Midbrain (tissue), 1 donor: Measurements from ENCODE around the gene USP25.

Source experiments
- DNase-seq: peaks from one replicate; lab custom pipeline; 2025; lab: John Stamatoyannopoulos, UW

USP25 gene

DNA sequence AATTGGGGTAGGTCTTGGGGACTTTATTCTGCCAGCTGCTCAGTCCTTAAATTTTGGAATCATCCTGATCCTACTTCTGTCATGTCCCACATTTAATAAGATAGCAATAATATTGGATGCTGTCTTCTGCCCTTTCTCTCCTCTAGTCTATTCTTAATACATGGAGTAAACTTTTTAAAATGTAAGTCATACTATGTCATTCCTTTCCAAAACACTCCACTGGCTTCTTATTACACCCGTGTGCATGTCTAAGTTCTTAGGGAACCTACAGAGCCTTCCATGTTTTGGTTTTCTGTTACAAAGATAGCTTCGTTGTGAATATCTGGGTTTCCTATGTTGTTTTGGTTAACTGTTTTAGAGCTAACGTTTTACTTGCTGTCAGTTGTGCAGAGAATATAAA is 35.1 kb downstream of the USP25 start:
- no peak for DNase-seq

DNA sequence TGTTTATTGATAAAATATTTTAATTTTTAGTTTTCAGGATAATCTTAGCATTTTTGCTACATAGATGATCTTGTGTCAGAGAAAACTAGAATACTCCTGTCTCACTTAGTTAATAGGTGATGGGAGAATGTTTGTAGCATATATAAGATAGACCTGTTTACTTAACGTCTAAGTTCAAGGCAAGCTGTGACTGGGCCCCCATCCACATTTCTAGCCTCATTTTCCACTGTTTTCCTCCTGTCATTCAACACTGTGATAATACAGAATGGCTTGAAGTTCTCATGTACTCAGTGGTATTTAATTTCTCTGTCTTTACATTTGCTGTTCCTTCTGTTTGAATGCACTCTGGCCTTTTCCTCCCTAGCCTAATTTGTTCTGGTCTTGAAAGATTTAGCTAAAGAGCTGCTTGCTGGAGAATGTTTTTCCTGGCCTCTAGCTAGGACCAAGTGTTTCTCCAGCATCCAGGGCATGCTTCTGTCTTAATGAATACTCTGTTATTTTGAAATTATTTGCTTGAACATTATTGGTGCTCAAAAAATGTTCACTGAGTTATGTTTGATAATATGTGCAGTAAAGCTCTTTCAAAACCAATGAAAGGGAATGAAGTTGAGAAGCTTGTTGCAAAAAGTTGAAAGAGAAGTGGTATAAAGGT is 37.3 kb downstream of the USP25 start:
- DNase-seq, result no peak

DNA sequence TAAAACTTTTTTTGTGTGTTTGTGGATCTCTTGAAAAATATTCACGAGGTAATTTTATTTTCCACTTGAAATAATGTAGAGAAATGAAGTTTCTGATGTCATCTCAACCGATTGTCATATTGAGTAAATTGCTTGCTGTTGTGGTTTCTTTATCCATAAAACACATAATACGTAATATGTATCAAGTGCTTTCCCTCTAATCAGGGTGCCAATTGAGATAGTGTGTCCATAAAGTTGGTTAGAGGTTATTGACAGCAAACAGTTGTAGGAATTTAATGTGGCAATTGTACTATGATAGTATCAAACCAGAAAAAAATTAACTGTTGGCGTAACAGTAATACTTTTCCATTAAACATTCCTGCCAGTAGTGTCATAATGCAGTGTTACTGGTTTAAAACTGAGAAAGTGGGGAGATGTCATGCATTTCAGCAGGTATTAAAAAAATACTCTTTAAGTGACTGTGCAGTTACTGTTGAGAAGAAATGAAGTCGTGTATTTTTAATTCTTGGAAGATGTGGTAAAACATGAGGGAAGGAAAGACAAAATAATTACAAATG is 38.3 kb downstream of the USP25 start:
- DNase-seq, result no peak

DNA sequence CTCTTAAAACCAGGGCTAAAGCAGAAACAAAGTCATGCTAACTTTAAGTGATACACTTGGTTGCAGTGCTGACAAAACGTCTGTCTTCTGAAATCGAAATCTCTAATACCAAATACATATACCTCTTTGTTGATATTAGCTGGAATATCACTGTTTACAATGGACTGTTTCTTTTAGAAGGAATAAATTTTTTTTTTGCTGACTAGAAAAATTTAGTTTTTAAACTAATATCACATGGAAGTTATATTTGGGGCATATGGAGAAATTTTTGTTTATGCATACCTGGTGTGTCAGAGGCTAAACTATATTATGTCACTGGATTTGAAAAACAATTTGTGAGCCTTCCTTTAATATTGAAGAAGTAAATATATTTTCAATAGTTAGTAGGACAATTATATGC is 39.1 kb downstream of the USP25 start:
- DNase-seq, result no peak

DNA sequence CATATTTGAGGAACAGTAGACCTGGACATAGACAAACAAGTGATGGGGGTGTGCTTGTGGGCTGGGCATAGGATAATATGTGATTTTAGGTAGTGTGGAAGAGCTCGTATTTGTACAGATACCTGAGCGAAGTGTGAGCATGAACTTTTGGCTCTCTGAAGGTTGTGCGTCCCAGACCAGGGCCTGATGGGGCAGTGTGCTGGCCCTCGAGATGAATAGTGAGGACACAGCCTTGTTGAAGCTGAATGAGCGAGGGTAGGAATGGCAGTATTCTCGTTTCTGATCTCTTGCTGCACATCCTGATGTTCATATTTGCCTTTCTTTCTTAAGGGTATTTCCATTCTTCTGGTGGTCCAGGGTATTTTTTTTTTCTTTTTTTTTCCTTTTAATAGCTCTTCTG is 41.5 kb downstream of the USP25 start:
- DNase-seq, result no peak

DNA sequence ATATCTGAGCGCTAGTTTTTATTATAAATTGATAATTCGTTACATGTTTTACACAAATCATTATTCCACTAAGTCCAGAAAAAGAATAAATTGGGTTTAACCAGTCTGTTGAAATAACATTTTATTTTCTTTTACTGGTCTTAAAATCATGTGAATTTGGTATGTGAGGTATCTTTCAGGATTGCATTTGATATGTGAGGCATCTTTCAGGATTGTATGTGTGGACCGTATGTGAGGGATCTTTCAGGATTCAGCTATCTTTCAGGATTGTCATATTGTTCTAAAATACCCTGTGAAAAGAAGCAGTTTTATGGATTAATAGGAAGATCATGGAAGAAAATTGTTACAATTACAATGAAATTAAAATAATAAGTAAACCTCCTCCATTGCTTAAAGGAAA is 42.9 kb downstream of the USP25 start:
- DNase-seq, result no peak

DNA sequence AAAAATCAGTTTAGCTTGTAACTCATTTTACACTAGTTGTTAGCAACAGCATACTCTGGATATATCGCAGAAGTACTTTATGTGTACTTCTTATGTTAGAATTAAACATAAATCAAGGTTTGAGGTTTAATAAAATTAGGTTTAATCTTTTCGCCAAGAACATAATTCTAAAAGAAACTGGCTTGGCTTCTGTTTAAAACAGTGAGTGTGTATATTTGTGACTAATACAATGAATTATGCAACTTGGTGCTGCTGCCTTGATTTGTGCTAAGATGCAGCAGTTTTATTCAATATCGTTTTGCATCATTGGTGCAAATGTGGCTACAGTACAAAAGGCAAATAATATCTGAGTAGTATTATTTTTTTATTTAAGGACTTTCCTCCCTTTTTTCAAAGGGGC is 44.8 kb downstream of the USP25 start:
- no peak for DNase-seq

DNA sequence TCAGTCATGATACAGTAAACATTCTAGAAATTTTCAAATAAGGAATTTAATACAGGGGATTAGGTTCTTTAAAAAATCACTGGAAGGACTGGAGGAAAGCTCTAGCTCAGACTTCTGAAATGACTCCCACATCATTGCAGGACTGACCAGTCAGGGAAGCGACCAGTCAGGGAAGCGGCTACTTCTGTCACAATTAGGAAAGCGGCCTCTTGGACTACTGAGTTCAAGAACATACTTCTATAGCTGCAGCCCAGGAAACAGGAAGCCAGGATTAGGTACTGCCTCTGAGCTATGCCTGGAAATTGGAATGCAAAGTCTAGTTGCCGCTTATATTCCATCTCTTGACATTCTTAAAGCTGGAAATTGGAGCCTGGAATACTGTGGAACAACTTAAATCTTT is 45.5 kb downstream of the USP25 start:
- DNase-seq, result no peak

DNA sequence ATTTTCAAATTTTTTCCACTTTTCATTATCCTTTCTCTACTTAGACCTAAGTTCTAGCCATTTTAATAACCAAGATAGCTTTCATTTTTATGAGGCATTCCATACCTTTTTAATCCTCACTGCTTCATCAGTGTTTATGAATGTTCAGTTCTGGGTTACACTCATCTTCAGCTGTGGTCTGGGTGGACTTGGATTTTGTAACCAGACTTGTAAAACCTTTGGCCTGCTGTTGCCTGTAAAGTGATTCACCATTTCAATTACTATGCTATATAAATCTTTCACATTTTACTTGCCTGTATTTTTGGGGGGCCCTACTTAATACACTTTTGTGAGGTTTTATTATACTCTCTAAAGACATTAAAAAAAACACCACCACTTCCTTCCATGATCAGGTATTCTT is 46.2 kb downstream of the USP25 start:
- DNase-seq, result no peak

DNA sequence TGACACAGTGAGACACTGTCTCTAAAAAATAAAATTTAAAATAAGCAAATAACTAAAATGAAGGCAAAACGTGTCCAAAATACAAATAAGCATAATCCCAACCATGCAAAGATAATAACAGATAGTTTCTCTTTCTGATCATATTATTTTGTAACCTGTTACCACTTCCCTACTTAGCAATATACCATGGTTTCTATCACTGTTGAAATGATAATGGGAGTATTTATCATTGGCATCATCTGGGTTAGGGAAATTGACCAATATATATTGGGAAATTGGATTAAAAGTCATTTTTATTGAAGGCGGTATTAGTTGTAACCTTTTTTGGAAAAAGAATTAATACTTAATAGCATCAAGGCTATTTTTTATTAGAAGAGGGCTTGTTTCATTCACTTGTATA is 47.0 kb downstream of the USP25 start:
- DNase-seq, result no peak

DNA sequence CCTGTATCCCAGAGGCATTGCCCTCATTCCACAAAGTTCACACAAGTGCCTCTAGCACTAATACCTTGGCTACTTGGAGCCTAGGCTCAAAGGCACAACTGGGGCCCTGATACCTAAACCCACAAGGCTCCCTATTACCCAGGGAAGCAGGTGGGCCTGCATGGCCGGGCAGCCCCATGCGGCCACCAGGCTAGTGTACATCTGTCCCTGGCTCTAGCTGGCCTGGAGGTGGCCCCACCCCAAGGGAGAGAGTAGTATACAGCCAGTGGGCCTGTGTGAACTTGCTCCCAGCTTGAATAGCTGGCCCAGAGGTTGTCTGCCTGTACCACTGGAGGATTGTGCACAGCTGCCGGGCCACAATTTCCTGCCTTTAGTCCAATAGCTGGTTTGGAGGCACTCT is 52.2 kb downstream of the USP25 start:
- no peak for DNase-seq

DNA sequence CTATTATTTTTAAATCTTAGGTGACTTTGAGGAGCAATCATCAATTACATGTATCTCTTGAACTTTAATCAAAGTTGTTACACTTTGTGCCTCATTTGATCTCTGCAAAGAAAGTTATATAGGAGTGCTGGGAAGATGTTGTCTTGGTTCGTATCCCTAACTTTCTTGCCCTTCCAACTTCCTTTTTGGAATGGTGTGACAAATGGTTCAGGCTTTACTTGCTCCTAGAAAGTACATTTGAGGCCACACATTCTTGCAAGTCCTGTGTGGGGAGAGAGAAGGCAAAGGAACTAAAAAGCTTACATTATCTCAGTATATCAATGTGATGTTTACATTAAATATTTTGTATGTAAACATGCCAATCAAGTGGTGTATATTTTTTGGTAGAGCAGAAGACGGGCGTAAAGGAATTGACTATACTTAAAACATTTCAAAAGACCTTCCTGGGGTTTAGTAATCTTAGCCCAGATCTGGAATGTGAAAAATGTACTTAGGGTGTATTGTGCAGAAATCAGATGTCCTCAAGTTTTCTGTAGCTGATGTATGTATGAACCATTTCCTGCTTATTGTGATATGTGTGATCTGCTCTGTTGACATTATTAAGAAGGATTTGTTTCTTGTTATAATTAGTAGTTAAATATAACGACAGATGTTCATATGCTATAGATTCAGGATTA is 59.2 kb downstream of the USP25 start:
- no peak for DNase-seq

DNA sequence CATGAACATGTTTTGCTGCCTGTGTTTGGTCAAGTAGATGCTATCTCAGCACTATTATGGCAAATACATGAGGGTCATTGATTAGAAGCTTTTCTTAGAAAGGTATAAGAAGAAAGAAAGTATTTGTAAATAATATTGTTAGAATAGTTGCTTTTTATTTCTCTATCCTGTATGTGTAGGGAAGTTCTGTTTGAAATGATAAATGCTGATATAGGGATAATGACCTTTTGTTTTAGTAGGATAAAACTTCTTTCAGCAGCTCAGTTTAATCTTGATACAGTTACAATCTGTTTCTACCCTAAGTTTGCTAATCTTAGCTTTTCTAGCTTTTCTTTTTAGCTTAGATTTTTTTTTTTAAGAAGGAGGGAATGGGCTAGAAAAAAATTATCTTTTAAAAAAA is 63.3 kb downstream of the USP25 start:
- DNase-seq, result no peak

DNA sequence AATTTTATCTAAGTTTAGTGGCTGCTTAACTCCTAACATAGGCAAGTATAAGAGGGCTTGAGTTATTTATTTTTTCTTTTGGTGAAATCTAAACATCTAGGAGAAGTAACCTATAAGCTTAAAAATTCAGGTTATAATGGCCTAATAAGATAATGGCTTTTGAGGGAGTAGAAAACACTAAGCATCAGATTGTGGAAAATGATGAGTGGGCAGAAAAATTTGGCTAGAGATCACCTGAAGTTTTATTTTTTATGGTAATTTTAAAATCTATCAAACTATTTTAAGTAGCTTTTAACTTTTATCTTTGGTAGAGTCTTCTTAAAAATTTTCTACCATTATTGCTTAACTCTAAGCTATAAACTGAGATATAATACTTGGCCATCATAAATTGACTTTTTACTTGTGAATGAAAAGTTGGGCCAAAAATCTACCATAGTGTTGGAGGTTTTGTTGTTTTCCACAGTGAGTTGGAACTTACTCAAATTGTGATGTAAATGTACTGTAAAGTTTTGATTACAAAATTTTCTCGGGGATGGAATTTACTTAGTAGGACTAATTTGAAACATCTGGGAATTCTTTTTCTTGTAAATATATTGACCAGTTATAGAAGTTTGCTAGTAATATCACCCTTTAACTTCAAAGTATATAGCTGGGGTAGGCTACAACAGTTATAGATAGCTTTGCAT is 63.9 kb downstream of the USP25 start:
- no peak for DNase-seq

DNA sequence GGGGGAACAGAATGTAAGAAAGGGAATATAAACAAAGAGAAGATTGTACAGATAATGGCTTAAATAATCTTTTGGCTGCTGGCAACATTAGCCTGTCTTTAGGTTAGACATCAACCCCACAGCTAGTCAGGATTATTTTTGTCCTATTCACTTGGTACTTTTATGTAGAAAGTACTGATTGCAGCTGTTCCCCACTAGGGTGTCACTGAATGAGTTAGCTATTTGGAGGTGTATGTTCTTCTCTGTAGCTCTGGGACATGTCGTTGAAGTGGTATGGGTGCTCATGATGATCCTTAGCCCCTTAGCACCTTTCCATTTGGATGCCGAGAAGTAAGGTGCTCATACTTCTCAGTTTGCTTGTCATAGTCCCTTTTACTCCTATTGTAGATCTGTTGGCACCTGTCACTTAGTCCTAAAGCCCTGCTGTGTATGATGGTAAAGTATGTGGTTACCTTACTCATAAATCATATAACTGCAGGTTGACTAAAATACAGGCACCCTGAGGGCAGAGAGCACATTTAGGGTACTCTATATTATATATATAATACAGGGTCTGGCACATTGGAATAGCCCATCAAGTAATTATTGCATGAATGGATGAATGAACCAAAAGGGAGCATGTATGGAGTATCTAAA is 64.6 kb downstream of the USP25 start:
- no peak for DNase-seq

DNA sequence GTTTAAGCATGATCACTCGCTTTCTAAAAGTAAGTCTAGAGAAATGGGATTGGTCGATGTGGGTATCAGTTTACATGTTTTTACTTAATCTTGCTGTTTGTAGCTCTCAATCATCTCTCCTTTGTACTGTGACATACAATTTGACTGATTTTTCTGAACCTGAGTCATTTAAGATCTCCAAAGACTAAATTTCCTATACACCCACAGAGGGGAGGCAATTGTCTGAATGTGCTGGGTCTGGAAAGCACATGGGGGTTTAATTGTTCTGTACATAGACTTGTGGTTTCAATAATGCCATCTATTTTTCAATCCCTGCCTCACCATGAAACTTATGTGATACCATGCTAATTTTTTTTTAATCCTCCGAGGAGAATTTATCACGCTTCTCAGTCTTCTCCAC is 65.8 kb downstream of the USP25 start:
- DNase-seq, result no peak

DNA sequence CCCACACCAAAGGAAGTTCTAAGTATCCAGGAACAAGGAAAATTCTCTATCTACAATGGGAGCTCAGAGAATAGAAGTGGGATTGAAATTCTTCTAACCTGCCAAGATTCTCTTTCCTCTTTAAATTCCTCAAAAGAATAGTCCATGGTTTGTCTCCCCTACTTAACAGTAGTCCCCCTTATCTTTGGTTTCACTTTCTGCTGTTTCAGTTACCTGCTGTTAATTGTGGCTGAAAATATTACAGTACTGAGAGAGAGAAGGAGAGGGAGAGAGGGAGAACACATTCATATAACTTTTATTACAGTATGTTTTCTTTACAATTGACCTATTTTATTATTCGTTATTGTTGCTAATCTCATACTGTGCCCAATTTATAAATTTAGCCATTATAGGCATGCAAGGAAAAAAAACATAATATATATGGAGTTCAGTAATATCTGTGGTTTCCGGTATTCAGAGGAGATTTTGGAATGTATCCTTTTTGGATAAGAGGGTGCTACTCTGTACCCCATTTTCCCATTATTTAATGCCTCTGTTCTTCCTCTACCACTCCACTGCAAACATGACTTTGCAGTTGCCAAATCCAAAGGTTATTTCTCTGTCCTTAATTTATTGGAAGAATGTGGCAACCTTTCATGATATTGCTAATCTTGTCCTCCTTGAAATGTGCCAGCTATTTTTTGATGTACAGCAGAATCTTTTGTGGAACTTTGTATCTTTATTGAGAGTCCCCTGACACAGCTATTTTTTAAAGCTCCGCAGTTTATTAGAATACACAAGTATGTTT is 68.0 kb downstream of the USP25 start:
- no peak for DNase-seq

DNA sequence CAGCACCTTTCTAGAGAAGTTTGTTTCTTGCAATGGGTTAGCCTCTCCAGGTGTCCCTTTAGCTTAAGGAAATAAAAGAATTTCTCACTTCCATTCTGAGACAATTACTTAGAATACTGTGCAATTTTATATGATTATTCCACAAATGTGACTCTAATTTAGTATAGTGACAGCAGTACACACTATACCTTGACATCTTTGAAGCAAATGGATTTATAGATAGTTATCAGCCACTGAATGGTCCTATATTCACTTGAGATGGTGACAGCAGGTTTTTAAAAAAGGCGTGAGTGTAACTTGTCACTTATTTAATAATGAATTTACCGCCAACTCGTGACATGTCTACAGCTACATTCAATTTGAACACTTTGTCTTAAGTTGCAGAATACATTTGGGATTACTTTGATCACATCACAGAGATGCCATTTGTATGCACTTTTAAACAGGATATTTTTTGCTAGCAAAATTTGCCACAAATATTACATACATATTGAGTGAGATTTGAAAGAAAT is 71.6 kb downstream of the USP25 start:
- DNase-seq, result no peak

DNA sequence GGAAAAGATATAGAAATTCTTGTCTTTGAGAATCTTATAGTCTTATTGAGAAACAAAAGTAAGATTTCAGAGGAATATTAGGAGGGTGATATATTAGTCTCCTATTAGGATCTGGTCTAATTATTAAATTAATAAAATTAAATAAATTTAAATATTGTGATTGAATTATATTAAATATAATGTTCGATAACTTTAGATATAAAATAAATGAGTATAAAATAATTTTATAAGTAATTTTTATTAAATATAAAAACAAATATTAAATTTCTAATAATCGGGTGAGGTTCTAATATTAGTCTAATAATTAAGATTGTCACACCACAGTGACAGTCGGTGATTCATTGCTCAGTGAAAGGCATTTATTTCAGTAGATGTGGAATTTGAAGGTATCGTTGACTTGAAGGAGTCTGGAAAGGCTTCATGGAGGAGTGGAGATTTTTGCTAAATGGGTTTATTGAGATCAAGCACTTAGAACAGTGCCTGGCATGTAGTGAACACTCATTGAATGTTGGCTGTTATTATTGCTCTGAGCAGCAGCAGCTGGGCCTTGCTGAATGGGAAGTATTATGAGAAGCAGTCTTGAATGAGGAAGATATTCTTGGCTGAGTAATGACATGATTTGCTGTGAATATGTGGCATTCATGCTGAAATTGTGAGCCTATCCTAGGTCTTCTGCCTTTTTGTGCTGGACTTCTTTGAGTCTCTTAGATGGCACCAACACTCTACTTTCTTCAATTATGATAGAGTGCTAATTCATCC is 74.6 kb downstream of the USP25 start:
- peak; percentile 77 for DNase-seq

DNA sequence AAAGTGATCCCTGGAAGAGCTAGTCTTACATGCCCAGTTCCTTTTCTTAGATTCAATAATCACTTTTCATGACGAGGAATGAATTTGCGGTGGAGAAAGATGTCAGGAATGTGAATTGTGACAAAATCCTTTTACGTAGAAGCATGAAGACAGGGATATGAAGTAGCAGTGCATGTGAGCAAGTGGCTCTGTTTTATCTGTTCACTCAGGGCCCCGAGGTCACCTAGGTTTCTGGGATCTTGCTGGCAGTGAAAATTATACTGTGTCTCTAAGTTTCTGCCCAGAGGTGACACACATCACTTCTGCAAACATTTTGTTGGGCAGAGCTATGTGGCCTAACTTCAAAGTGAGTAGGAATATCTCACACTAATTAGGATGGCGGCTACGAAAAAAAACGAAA is 79.3 kb downstream of the USP25 start:
- DNase-seq, result no peak

DNA sequence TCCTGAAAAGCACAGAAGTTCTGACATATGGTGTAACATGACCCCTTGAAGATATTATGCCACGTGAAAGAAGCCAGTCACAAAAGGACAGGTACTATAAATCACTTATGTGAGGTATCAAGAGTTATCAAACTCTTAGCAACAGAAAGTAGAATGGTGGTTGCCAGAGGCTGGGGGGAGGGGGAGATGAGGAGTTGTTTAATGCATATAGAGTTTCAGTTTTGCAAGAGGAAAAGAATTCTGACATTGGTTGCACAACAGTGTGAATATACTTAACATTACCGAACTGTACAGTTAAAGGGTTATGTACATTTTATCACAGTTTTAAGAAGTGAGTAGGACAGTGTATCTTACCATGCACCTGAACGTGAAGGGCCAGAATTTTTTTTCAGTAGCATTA is 80.0 kb downstream of the USP25 start:
- no peak for DNase-seq
